ENCODE measurements around the gene VWC2L. TPM values are rescaled to one million over a fixed set of nuclear protein-coding genes. Genes with fewer than 3 reads are reported as not detected.

The VWC2L gene
- total RNA-seq, 4 donors from 2014 or later = not detected

DNA sequence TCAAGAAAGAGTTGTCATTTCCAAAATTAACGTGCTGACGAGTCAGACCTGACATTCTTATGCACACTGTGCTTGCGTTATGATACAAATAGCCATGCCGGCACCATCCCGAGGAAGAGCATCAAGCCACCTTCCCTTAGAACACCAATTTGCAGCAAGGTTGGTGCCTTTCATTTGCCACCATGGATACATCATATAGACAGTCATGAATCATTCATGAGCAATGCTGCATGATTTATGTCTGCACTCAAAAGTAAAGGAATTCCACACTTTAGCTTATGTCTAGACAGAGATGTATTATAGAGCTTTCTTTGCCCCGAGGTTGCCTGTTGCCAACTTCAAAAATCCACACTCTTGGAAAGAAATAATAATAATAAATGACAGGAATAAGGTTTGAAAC, 166.9 kb downstream of the VWC2L start:
- ATAC-seq = no peak
- H3K27ac ChIP-seq = no peak overlapping the region
- in situ Hi-C loops (cut with MboI; ENCODE audit: low sequenced_read_pairs in 4 of 4) = no loop called here
- no peaks in the 10 kb centered on the region for H3K36me3 ChIP-seq
- intact Hi-C loops (cut with DNase I; ENCODE audit: low total_unique reads) = no loop called here
- H3K4me3 ChIP-seq = no peak overlapping the region
- H3K4me1 ChIP-seq = no peaks in the 10 kb centered on the region
- no peaks in the 10 kb centered on the region for H3K27me3 ChIP-seq
- DNase-seq = no peak
- no peaks in the 10 kb centered on the region for H3K9me3 ChIP-seq
- TF ChIP-seq POLR2A (IDR thresholded peaks at IDR 0.05) (no peak), CTCF (IDR thresholded peaks at IDR 0.05 in 4 of 5, conservative IDR thresholded peaks at IDR 0.05 in 1 of 5) (no peak)

GRCh38 chr2:214578442-214578841, 167.6 kb downstream of the VWC2L start:
- Histone ChIP-seq H3K27ac (no peak overlapping the region), H3K9me3 (no peaks in the 10 kb centered on the region), H3K4me3 (no peak overlapping the region), H3K27me3 (no peaks in the 10 kb centered on the region), H3K36me3 (no peaks in the 10 kb centered on the region), H3K4me1 (no peaks in the 10 kb centered on the region)
- in situ Hi-C loops (cut with MboI; ENCODE audit: low sequenced_read_pairs in 4 of 4) = no loop called here
- intact Hi-C loops (cut with DNase I; ENCODE audit: low total_unique reads) = no loop called here
- DNase-seq = no peak
- no peak for TF ChIP-seq CTCF (IDR thresholded peaks at IDR 0.05 in 4 of 5, conservative IDR thresholded peaks at IDR 0.05 in 1 of 5)
- TF ChIP-seq POLR2A (IDR thresholded peaks at IDR 0.05) = no peak
- no peak for ATAC-seq

GRCh38 chr2:214579035-214579434, 168.2 kb downstream of the VWC2L start:
- Histone ChIP-seq H3K4me3 (no peak overlapping the region), H3K9me3 (no peaks in the 10 kb centered on the region), H3K4me1 (no peaks in the 10 kb centered on the region), H3K36me3 (no peaks in the 10 kb centered on the region), H3K27ac (no peak overlapping the region), H3K27me3 (no peaks in the 10 kb centered on the region)
- TF ChIP-seq POLR2A (IDR thresholded peaks at IDR 0.05) = no peak
- no peak for TF ChIP-seq CTCF (IDR thresholded peaks at IDR 0.05 in 4 of 5, conservative IDR thresholded peaks at IDR 0.05 in 1 of 5)
- intact Hi-C loops (cut with DNase I; ENCODE audit: low total_unique reads) (no loop called here), in situ Hi-C loops (cut with MboI; ENCODE audit: low sequenced_read_pairs in 4 of 4) (no loop called here)
- DNase-seq = no peak
- no peak for ATAC-seq

GRCh38 chr2:214587442-214587841, 176.6 kb downstream of the VWC2L start:
- Histone ChIP-seq H3K9me3 (no peaks in the 10 kb centered on the region), H3K27ac (no peak overlapping the region), H3K27me3 (no peaks in the 10 kb centered on the region), H3K4me3 (no peak overlapping the region), H3K36me3 (no peaks in the 10 kb centered on the region), H3K4me1 (no peaks in the 10 kb centered on the region)
- in situ Hi-C loops (cut with MboI; ENCODE audit: low sequenced_read_pairs in 4 of 4) = no loop called here
- ATAC-seq (no peak), DNase-seq (no peak)
- no peak for TF ChIP-seq POLR2A (IDR thresholded peaks at IDR 0.05)
- no peak for TF ChIP-seq CTCF (IDR thresholded peaks at IDR 0.05 in 4 of 5, conservative IDR thresholded peaks at IDR 0.05 in 1 of 5)
- intact Hi-C loops (cut with DNase I; ENCODE audit: low total_unique reads) = no loop called here

DNA sequence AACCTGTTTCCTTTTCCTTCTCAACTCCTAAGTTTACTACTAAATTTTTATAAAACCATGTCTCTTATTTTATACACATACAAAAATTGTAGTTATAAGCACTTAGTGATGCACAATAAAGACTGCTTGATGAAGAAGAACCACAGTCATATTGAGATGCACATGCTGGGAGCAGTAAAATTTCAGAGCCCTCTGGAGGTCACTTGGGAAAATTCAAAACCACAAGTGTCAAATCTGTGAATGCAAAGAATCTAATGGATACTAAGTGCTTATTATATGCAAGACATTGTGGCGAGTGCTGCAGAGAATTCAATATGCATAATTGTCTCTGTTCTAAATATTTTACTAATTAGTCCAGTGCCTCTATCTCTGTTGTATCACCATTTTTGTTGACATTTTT, 180.5 kb downstream of the VWC2L start:
- no peak overlapping the region for H3K27ac ChIP-seq
- in situ Hi-C loops (cut with MboI; ENCODE audit: low sequenced_read_pairs in 4 of 4) (no loop called here), intact Hi-C loops (cut with DNase I; ENCODE audit: low total_unique reads) (no loop called here)
- H3K4me3 ChIP-seq = no peak overlapping the region
- H3K27me3 ChIP-seq = no peaks in the 10 kb centered on the region
- no peaks in the 10 kb centered on the region for H3K9me3 ChIP-seq
- ATAC-seq (no peak), DNase-seq (no peak)
- no peaks in the 10 kb centered on the region for H3K4me1 ChIP-seq
- TF ChIP-seq CTCF (IDR thresholded peaks at IDR 0.05 in 4 of 5, conservative IDR thresholded peaks at IDR 0.05 in 1 of 5) (no peak), POLR2A (IDR thresholded peaks at IDR 0.05) (no peak)
- no peaks in the 10 kb centered on the region for H3K36me3 ChIP-seq
